ENCODE data around the gene KCNH8.
A peak's percentile ranks its signal among the peaks of the same experiment; 100 is the strongest.
"Not testable (repeated sequence)": the region's sequence is repeated elsewhere in the genome, so short reads cannot be mapped to it uniquely, and the experiment has no call there.

KCNH8 gene

GRCh38 chr3:19216669-19217337 lies 68.5 kb downstream of the KCNH8 start:
- Mint-ChIP-seq H3K4me1 (no peaks in the 10 kb centered on the region), H3K9me3 (no peaks in the 10 kb centered on the region), H3K27ac (no peak overlapping the region), H3K27me3 (no peaks in the 10 kb centered on the region), H3K4me3 (no peak overlapping the region)
- DNase-seq = no peak
- ATAC-seq = no peak

DNA sequence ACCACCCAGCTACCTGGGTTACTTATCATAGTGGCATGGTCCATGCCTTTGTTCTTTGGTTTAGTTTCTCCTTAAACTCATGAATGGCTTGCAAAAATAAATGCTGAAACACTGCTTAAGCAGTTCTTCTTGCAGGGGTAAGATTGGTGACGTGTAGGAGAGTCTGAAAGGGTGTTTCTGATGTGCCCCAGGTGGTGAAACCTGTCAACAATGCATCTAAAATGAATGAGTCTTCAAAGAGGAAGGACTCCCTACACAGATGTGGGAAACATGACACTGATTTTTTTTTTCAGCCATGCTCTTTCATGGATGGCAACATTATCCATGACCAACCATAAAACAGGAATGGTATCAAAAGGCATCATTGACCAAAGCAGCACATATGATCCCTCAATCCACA lies 72.0 kb downstream of the KCNH8 start:
- H3K9me3 Mint-ChIP-seq = no peaks in the 10 kb centered on the region
- H3K4me3 Mint-ChIP-seq = no peak overlapping the region
- H3K27me3 Mint-ChIP-seq = no peaks in the 10 kb centered on the region
- no peaks in the 10 kb centered on the region for H3K4me1 Mint-ChIP-seq
- DNase-seq (no peak), ATAC-seq (no peak)
- H3K27ac Mint-ChIP-seq = no peak overlapping the region

DNA sequence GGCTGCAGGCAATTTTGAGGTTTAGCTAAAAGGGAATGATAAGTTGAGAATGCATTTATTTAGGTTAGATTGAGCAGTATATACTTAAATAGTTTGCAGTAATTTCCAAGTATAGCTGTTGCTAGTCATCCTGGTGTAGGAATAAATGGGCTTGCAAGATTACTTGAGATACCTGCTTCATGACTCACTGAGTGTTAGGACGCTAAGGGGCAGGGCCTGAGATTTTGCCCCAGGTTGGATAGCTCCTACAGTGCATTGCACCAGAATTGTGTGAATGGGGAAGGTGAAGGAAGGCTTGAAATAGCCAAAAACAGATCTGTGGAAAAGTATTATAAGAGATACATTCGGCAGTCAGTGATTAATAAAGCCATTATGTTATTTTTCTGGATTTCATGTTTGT lies 72.8 kb downstream of the KCNH8 start:
- Mint-ChIP-seq H3K27ac (no peak overlapping the region), H3K4me1 (no peaks in the 10 kb centered on the region), H3K9me3 (no peaks in the 10 kb centered on the region), H3K27me3 (no peaks in the 10 kb centered on the region), H3K4me3 (no peak overlapping the region)
- ATAC-seq = no peak
- DNase-seq = no peak

DNA sequence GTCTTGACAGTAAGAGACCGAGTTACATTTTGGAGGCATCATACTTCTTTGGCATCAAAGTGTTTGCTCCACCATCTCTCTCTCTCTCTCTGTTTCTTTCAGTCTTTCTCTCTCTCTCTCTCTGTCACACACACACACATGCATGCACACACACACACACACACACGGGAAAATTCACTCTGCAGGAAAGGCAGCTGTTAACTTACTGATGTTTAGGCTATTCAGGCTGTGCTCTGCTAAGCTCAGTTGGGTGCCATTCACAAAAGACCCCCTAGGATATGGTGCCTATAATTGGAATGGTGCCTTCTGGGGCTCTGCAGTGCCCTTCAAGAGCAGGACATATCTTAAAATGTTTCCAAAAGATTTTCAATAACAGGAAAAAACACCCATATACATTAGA lies 78.2 kb downstream of the KCNH8 start:
- ATAC-seq (no peak), DNase-seq (no peak)
- Mint-ChIP-seq H3K4me3 (no peak overlapping the region), H3K27ac (no peak overlapping the region), H3K27me3 (no peaks in the 10 kb centered on the region), H3K4me1 (no peaks in the 10 kb centered on the region), H3K9me3 (no peaks in the 10 kb centered on the region)

DNA sequence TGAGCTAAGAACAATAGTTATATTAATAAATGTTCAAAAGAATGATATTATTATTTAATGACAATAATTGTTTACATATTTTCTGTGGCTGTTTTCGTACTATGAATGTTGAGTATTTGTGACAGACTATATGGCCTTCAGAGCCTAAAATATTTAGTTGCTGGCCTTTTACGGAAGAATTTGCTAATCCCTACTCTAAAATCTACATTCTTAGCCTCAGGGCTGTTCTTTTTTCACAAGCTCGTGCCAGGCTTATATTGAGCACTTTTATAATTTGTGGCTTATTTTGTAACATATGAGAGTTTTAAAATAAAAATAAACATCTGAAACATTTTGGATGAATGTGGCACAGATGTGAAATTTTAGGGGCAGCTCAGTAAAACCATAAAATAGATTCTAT lies 79.9 kb downstream of the KCNH8 start:
- Mint-ChIP-seq H3K9me3 (no peaks in the 10 kb centered on the region), H3K27ac (no peak overlapping the region), H3K27me3 (no peaks in the 10 kb centered on the region), H3K4me1 (peaks cover under 1% of the 10 kb centered on the region), H3K4me3 (no peak overlapping the region)
- DNase-seq = no peak
- ATAC-seq = no peak

DNA sequence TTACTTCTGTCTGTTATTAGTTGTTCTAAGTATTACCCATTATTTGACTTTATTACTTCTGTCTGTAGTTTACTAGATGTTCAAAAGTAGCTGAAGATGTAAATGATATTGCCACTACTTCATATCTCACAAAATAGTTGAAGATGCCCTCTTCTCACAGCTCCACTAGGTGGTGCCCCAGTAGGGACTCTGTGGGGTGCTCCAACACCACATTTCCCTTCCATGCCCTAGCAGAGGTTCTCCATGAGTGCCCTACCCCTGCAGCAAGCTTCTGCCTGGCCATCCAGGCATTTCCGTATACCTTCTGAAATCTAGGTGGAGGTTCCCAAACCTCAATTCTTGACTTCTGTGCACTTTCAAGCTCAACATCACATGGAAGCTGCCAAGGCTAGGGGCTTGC lies 80.8 kb downstream of the KCNH8 start:
- peaks cover 8% of the 10 kb centered on the region for H3K4me1 Mint-ChIP-seq
- H3K9me3 Mint-ChIP-seq = no peaks in the 10 kb centered on the region
- H3K4me3 Mint-ChIP-seq = no peak overlapping the region
- DNase-seq (no peak), ATAC-seq (no peak)
- H3K27me3 Mint-ChIP-seq = no peaks in the 10 kb centered on the region
- no peak overlapping the region for H3K27ac Mint-ChIP-seq

DNA sequence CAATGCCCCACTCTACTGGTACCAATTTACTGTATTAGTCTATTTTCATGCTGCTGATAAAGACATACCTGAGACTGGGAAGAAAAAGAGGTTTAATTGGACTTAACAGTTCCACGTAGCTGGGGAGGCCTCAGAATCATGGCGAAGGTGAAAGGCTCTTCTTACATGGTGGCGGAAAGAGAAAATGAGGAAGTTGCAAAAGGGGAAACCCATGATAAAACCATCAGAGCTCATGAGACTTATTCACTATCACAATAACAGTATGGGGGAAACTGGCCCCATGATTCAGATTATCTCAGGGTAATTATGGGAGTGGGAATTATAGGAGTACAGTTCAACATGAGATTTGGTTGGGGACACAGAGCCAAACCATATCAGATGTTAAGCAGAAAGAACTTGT lies 81.6 kb downstream of the KCNH8 start:
- not testable (repeated sequence) for H3K4me3 Mint-ChIP-seq, ATAC-seq, H3K9me3 Mint-ChIP-seq, H3K27ac Mint-ChIP-seq, H3K4me1 Mint-ChIP-seq, DNase-seq, H3K27me3 Mint-ChIP-seq

DNA sequence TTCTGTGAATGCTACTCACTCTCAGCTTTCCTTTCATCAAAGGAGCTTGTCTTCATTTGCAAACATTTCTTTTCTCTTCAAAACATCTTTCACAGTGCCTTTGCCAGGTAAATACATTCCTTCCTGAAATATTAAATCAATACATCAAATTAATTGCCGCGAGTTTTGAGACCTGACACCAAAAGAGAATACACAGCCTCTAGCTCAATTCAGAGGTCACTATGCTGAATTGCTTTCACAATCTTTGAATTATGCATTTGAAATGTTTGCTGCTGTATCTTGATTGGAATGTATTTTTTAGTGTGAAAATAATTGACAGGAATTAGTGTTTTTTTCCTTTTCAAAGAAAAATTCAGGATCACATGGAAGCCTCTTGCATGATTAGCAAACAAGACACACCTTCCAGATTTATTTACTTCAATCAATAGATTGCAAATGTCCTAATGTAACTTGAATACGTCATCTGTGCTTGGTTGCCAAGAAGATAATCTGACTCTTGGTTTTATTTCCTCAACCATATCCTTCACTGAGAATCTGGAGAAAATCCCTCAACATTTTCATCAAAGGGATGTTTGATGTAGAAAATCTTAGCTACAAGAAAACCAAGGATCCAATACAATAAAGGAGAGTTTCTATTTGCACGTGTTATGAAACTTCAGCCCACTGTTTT lies 83.6 kb downstream of the KCNH8 start:
- no peak overlapping the region for H3K4me3 Mint-ChIP-seq
- no peaks in the 10 kb centered on the region for H3K27me3 Mint-ChIP-seq
- no peaks in the 10 kb centered on the region for H3K9me3 Mint-ChIP-seq
- ATAC-seq (no peak), DNase-seq (no peak)
- no peak overlapping the region for H3K27ac Mint-ChIP-seq
- peaks cover 8% of the 10 kb centered on the region for H3K4me1 Mint-ChIP-seq

DNA sequence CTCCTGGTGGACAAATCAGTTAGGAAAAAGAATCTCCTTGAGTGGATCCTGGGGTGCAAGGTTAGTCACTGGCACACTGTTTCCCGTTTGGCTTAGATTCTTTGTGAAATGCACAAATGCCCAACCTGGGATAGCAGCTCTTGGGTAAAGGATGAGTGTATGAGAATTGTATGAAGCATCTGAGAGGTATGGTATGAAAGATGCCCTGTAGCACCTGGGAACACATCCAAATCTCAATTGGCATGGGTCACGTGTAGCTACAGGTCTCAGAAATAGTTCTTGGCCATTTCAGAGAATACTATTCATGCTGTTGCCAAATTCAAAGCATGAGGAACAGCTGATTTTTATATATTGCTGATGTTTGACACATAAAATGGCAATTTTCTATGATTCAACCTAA lies 84.3 kb downstream of the KCNH8 start:
- Mint-ChIP-seq H3K27ac (no peak overlapping the region), H3K4me1 (peaks cover 8% of the 10 kb centered on the region), H3K9me3 (no peaks in the 10 kb centered on the region), H3K4me3 (no peak overlapping the region), H3K27me3 (no peaks in the 10 kb centered on the region)
- DNase-seq (no peak), ATAC-seq (no peak)

GRCh38 chr3:19233882-19234784 lies 85.8 kb downstream of the KCNH8 start:
- not testable (repeated sequence) for H3K4me3 Mint-ChIP-seq

GRCh38 chr3:19248143-19248542 lies 99.8 kb downstream of the KCNH8 start:
- Mint-ChIP-seq H3K9me3 (peaks cover 5 to 6% of the 10 kb centered on the region in 2 donors), H3K27ac (no peak overlapping the region), H3K4me3 (no peak overlapping the region), H3K27me3 (peaks cover 7% of the 10 kb centered on the region), H3K4me1 (no peaks in the 10 kb centered on the region)
- no peak for ATAC-seq
- DNase-seq = no peak

More at GRCh38 chr3:19233882-19234784, 85.8 kb downstream of the KCNH8 start:
- H3K9me3 Mint-ChIP-seq, H3K27me3 Mint-ChIP-seq, DNase-seq, H3K27ac Mint-ChIP-seq, H3K4me1 Mint-ChIP-seq: not testable (repeated sequence)
- peak; percentile 54 for ATAC-seq

- peaks cover 5 to 6% of the 10 kb centered on the region in 2 donors for H3K9me3 Mint-ChIP-seq
- DNase-seq = no peak
- no peak overlapping the region for H3K4me3 Mint-ChIP-seq
- no peaks in the 10 kb centered on the region for H3K4me1 Mint-ChIP-seq
- no peak for ATAC-seq
- peaks cover 7% of the 10 kb centered on the region for H3K27me3 Mint-ChIP-seq
- H3K27ac Mint-ChIP-seq = no peak overlapping the region
Observed at GRCh38 chr3:19248767-19249166, 100.5 kb downstream of the KCNH8 start.

GRCh38 chr3:19250959-19251610 lies 102.8 kb downstream of the KCNH8 start:
- Mint-ChIP-seq H3K4me1 (peaks cover 7% of the 10 kb centered on the region), H3K9me3 (no peaks in the 10 kb centered on the region), H3K4me3 (no peak overlapping the region), H3K27ac (no peak overlapping the region), H3K27me3 (peaks cover 7% of the 10 kb centered on the region)
- DNase-seq (no peak), ATAC-seq (no peak)

GRCh38 chr3:19254189-19254588 lies 105.9 kb downstream of the KCNH8 start:
- Mint-ChIP-seq H3K4me1 (peaks cover 7% of the 10 kb centered on the region), H3K4me3 (no peak overlapping the region), H3K27ac (no peak overlapping the region), H3K27me3 (peaks cover 7% of the 10 kb centered on the region), H3K9me3 (no peaks in the 10 kb centered on the region)
- ATAC-seq (no peak), DNase-seq (no peak)

DNA sequence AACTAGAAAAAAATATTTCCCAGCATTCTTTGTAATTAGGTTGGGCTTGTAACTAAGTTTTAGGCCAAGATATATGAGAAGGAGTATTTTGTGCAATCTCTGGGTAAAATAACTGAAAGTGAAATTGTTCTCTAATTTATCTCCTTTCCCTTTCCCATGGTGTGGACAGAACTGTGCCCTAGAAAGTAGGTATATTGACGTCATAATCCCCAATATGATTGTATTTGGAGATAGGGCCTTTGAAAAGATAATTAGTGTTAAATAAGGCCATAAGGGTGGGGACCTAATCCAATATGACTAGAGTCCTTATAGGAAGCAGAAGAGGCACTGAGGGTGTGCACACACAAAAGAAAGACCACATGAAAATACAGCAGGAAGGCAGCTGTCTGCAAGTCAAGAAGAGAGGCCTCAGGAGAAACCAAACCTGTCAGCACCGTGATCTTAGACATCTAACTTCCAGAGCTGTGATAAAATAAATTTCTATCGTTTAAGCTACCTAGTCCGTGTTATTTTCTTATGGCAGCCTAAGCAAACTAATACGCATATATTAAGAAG lies 106.6 kb downstream of the KCNH8 start:
- Mint-ChIP-seq H3K27me3 (peaks cover 7% of the 10 kb centered on the region), H3K4me1 (peaks cover 7% of the 10 kb centered on the region), H3K4me3 (no peak overlapping the region), H3K9me3 (no peaks in the 10 kb centered on the region), H3K27ac (no peak overlapping the region)
- DNase-seq (no peak), ATAC-seq (no peak)

All from stimulated activated naive CD8-positive, alpha-beta T cell treated with anti-CD3 and anti-CD28 coated beads, Interleukin-15, amount 100 ng/mL, for 72 hours (primary cell).